ENCODE data around the gene C1QTNF5. TPM values are rescaled to one million over a fixed set of nuclear protein-coding genes. Genes with fewer than 3 reads are reported as not detected.

The C1QTNF5 gene
- total and polyA plus RNA-seq, 2 experiments from 2014 or later, result 13.7 to 18.0 TPM

GRCh38 chr11:119371067-119371601 is 30.5 kb upstream of the C1QTNF5 start:
- Histone ChIP-seq H3K27me3 (no peaks in the 10 kb centered on the region), H3K79me2 (no peaks in the 10 kb centered on the region), H3K4me1 (ENCODE audit: insufficient read depth) (peaks cover 52% of the 10 kb centered on the region), H3K9me2 (replicated peaks; ENCODE audit: insufficient read depth) (no peaks in the 10 kb centered on the region), H3K36me3 (replicated peaks; ENCODE audit: insufficient read depth, low read depth) (no peaks in the 10 kb centered on the region), H4K20me1 (ENCODE audit: insufficient read depth, poor library complexity, severe bottlenecking) (no peaks in the 10 kb centered on the region), H2AFZ (no peak overlapping the region), H3K27ac (no peak overlapping the region), H3K9me3 (ENCODE audit: low read depth) (no peaks in the 10 kb centered on the region), H3K4me3 (no peak overlapping the region), H3K4me2 (peak overlapping the region; percentile 38)
- no peak for DNase-seq (ENCODE audit: low spot score)
- TF ChIP-seq CTCF (IDR thresholded peaks at IDR 0.05; ENCODE audit: poor library complexity) (no peak), EZH2phosphoT487 (IDR thresholded peaks at IDR 0.05; ENCODE audit: low read depth, severe bottlenecking, unreplicated experiment) (no peak), EZH2 (IDR thresholded peaks at IDR 0.05; ENCODE audit: borderline replicate concordance) (no peak)
- WGBS (ENCODE audit: low lambda C conversion rate, missing lambda C conversion rate), result 69% methylated on average over 8 of the region's 8 CpGs

GRCh38 chr11:119370486-119371046 is 29.9 kb upstream of the C1QTNF5 start:
- TF ChIP-seq CTCF (IDR thresholded peaks at IDR 0.05; ENCODE audit: poor library complexity) (no peak), EZH2 (IDR thresholded peaks at IDR 0.05; ENCODE audit: borderline replicate concordance) (no peak), EZH2phosphoT487 (IDR thresholded peaks at IDR 0.05; ENCODE audit: low read depth, severe bottlenecking, unreplicated experiment) (no peak)
- Histone ChIP-seq H3K4me3 (no peak overlapping the region), H3K4me1 (ENCODE audit: insufficient read depth) (peaks cover 50% of the 10 kb centered on the region)

DNA sequence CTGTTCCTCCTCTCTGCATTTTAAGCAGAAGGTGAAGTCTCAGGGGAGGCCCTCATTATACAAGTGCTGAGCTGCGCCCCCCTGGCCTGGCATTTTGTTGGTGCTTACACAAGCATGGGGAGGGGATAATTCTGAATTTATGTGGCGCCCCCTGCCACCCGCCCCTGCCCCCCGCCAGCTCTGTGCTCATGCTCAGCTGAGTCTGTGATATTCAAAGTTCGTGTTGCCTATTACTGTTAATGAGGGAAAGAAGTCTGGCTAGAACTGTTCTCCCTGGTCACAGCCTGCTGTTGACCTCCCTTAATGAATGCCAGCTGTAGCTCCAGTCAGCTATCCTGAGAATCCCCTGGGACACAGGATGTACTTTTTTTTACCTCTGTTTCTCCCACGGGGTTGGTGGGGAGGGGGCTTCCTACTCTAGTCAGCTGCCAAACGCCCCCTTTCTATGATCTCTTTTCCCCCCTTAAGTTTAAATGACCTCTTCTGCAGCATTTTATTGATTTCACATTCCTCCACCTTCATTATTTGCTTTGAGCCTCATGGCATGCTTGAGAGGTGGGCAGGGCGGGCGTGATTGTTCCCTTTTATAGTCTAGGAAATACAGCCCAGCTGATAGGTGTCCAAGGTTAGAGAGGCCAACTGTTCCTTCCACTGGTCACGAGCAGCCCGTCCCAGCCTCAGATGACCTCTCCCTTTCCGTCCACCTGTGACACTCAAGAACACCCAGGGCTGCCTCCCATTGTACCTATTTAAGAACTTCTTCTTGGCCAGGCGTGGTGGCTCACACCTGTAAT is 28.6 kb upstream of the C1QTNF5 start:
- Histone ChIP-seq H3K4me1 (ENCODE audit: insufficient read depth) (peaks cover 61% of the 10 kb centered on the region), H4K20me1 (ENCODE audit: insufficient read depth, poor library complexity, severe bottlenecking) (no peaks in the 10 kb centered on the region), H3K36me3 (replicated peaks; ENCODE audit: insufficient read depth, low read depth) (no peaks in the 10 kb centered on the region), H3K4me2 (peak overlapping the region; percentile 61), H2AFZ (no peak overlapping the region), H3K27me3 (no peaks in the 10 kb centered on the region), H3K4me3 (no peak overlapping the region), H3K9me3 (ENCODE audit: low read depth) (no peaks in the 10 kb centered on the region), H3K27ac (peak overlapping the region; percentile 90), H3K9me2 (replicated peaks; ENCODE audit: insufficient read depth) (no peaks in the 10 kb centered on the region), H3K79me2 (no peaks in the 10 kb centered on the region)
- peak; percentile 48 for DNase-seq (ENCODE audit: low spot score)
- TF ChIP-seq CTCF (IDR thresholded peaks at IDR 0.05; ENCODE audit: poor library complexity) (no peak), EZH2 (IDR thresholded peaks at IDR 0.05; ENCODE audit: borderline replicate concordance) (no peak), EZH2phosphoT487 (IDR thresholded peaks at IDR 0.05; ENCODE audit: low read depth, severe bottlenecking, unreplicated experiment) (no peak)
- WGBS (ENCODE audit: low lambda C conversion rate, missing lambda C conversion rate), result 60% methylated on average over 12 of the region's 13 CpGs

More at GRCh38 chr11:119370486-119371046, 29.9 kb upstream of the C1QTNF5 start:
- WGBS (ENCODE audit: low lambda C conversion rate, missing lambda C conversion rate), result 54% methylated on average over 8 of the region's 8 CpGs
- Histone ChIP-seq H2AFZ (no peak overlapping the region), H3K36me3 (replicated peaks; ENCODE audit: insufficient read depth, low read depth) (no peaks in the 10 kb centered on the region), H3K9me3 (ENCODE audit: low read depth) (no peaks in the 10 kb centered on the region), H3K4me2 (peak overlapping the region; percentile 38), H4K20me1 (ENCODE audit: insufficient read depth, poor library complexity, severe bottlenecking) (no peaks in the 10 kb centered on the region), H3K9me2 (replicated peaks; ENCODE audit: insufficient read depth) (no peaks in the 10 kb centered on the region), H3K27ac (peak overlapping the region; percentile 90), H3K27me3 (no peaks in the 10 kb centered on the region), H3K79me2 (no peaks in the 10 kb centered on the region)
- DNase-seq (ENCODE audit: low spot score), result peak; percentile 51

Data from hepatocyte (in vitro differentiated cells).